GM12878 (cell line): ENCODE measurements around the gene MB. TPM values are rescaled to one million over a fixed set of nuclear protein-coding genes. Genes with fewer than 3 reads are reported as not detected.

ENCODE experiments used
- ATF7 ChIP-seq: fragments of 450-650 bp; IDR thresholded peaks from 2 replicates; pipeline ENCODE4 v1.6.1; 2016; ENCODE audit warnings: low read depth, mild to moderate bottlenecking
- BACH1 ChIP-seq: fragments of 450-650 bp; IDR thresholded peaks from 2 replicates; pipeline ENCODE4 v1.6.1; 2017; ENCODE audit warnings: mild to moderate bottlenecking, borderline replicate concordance
- BCL11A ChIP-seq: IDR thresholded peaks from 2 replicates; pipeline ENCODE4 v1.6.1; 2011; ENCODE audit warnings: low read depth, low read length
- BHLHE40 ChIP-seq, 2 experiments: fragments of 450-650 bp in 1 of 2; IDR thresholded peaks; 2 replicates each; pipeline ENCODE4 v1.6.1; 2011 to 2017; ENCODE audit warnings: low read depth in 2 of 2, borderline replicate concordance in 1 of 2, improper control_type of control experiment in 1 of 2, low read length in 1 of 2, mild to moderate bottlenecking in 1 of 2
- CBFB ChIP-seq: IDR thresholded peaks from 2 replicates; pipeline ENCODE4 v1.6.1; 2016; ENCODE audit warnings: antibody characterized with exemption, low read depth
- CEBPB ChIP-seq, 2 experiments: fragments of 150-350 bp in 1 of 2; IDR thresholded peaks; 2 replicates each; pipeline ENCODE4 v1.6.1; 2012 to 2014; ENCODE audit warnings: low read depth in 2 of 2, low read length in 2 of 2, borderline replicate concordance in 1 of 2, inconsistent platforms in 1 of 2
- EED ChIP-seq: sonication (generic); IDR thresholded peaks from 2 replicates; pipeline ENCODE4 v1.6.1; 2016; ENCODE audit warnings: antibody characterized with exemption, low read depth
- ETV6 ChIP-seq, 2 experiments: fragments of 450-650 bp in 1 of 2; IDR thresholded peaks in 1 of 2; conservative IDR thresholded peaks in 1 of 2; 2 replicates each; pipeline ENCODE4 v1.6.1; 2014; ENCODE audit warnings: antibody characterized with exemption in 1 of 2, borderline replicate concordance in 1 of 2, low read depth in 1 of 2, mild to moderate bottlenecking in 1 of 2, moderate library complexity in 1 of 2
- FOXM1 ChIP-seq: IDR thresholded peaks from 2 replicates; pipeline ENCODE4 v1.6.1; 2012; ENCODE audit warnings: low read depth, mild to moderate bottlenecking, inconsistent platforms, low read length, moderate library complexity
- IKZF1 ChIP-seq: fragments of 450-650 bp; conservative IDR thresholded peaks from 2 replicates; pipeline ENCODE4 v1.6.1; 2017; ENCODE audit warnings: antibody characterized with exemption, mild to moderate bottlenecking
- IKZF2 ChIP-seq, 2 experiments: fragments of 450-650 bp; IDR thresholded peaks; 2 replicates each; pipeline ENCODE4 v1.6.1; 2017; ENCODE audit warnings: mild to moderate bottlenecking in 2 of 2, moderate library complexity in 2 of 2
- IRF4 ChIP-seq: IDR thresholded peaks from 2 replicates; pipeline ENCODE4 v1.6.1; 2011; ENCODE audit warnings: low read depth, low read length
- MAX ChIP-seq: IDR thresholded peaks from 2 replicates; pipeline ENCODE4 v1.6.1; 2012; ENCODE audit warnings: low read depth, low read length, improper control_type of control experiment
- MXI1 ChIP-seq: fragments of 150-350 bp; IDR thresholded peaks from 2 replicates; pipeline ENCODE4 v1.6.1; 2011; ENCODE audit warnings: low read depth, mild to moderate bottlenecking, inconsistent platforms, low read length, improper control_type of control experiment
- POLR2AphosphoS5 ChIP-seq: IDR thresholded peaks from 2 replicates; pipeline ENCODE4 v1.6.1; 2011; ENCODE audit warnings: mild to moderate bottlenecking, low read length, inconsistent platforms
- RAD21 ChIP-seq: IDR thresholded peaks from 2 replicates; pipeline ENCODE4 v1.6.1; 2011; ENCODE audit warnings: mild to moderate bottlenecking, low read depth, low read length, moderate library complexity; ENCODE audit not compliant: insufficient read depth
- RB1 ChIP-seq: fragments of 450-650 bp; formaldehyde crosslinking; IDR thresholded peaks from 2 replicates; pipeline ENCODE4 v1.6.1; 2017; ENCODE audit warnings: mild to moderate bottlenecking, borderline replicate concordance
- RELA ChIP-seq: fragments of 450-650 bp; IDR thresholded peaks from 2 replicates; pipeline ENCODE4 v1.8.0; 2014; ENCODE audit warnings: borderline replicate concordance; ENCODE audit not compliant: partially characterized antibody
- RFX5 ChIP-seq: IDR thresholded peaks from 2 replicates; pipeline ENCODE4 v1.6.1; 2011; ENCODE audit warnings: low read depth, low read length, improper control_type of control experiment
- RUNX3 ChIP-seq: IDR thresholded peaks from 2 replicates; pipeline ENCODE4 v1.6.1; 2012; ENCODE audit warnings: low read length, inconsistent platforms
- SIX5 ChIP-seq: IDR thresholded peaks from 2 replicates; pipeline ENCODE4 v1.6.1; 2011; ENCODE audit warnings: mild to moderate bottlenecking, low read depth, low read length, moderate library complexity; ENCODE audit not compliant: severe bottlenecking
- SMAD5 ChIP-seq: IDR thresholded peaks from 2 replicates; pipeline ENCODE4 v1.6.1; 2016; ENCODE audit warnings: antibody characterized with exemption, low read depth
- SREBF2 ChIP-seq: IDR thresholded peaks from 2 replicates; pipeline ENCODE4 v1.6.1; 2012; ENCODE audit warnings: mild to moderate bottlenecking, low read length
- SUZ12 ChIP-seq: fragments of 200-600 bp; sonication (generic); IDR thresholded peaks from one replicate; pipeline ENCODE4 v1.6.1; 2018; ENCODE audit warnings: antibody characterized with exemption, mild to moderate bottlenecking; ENCODE audit not compliant: unreplicated experiment
- TARDBP ChIP-seq: IDR thresholded peaks from 2 replicates; pipeline ENCODE4 v1.6.1; 2016; ENCODE audit warnings: borderline replicate concordance
- ZNF384 ChIP-seq: IDR thresholded peaks from 2 replicates; pipeline ENCODE4 v1.6.1; 2012; ENCODE audit warnings: low read depth, mild to moderate bottlenecking, low read length, improper control_type of control experiment, borderline replicate concordance
- polyA plus RNA-seq, 11 experiments: library from polyadenylated mRNA; depleted of rRNA in 4 of 11; unstranded in 6 of 11; stranded (reverse) in 5 of 11; fragments of >200 nt; fragmentation: Nextera tagmentation in 4 of 11; fragmentation: Illumina TruSeq in 1 of 11; extraction: Ambion mirVana in 4 of 11; extraction: Trizol in 1 of 11; gene quantifications; 1 replicate in 1 of 11; 2 replicates in 10 of 11; pipeline versions ENCODE4 v1.2.1 to v1.2.3, GENCODE V29; 2011 to 2016; ENCODE audit warnings: inconsistent platforms in 2 of 11, missing spikeins in 2 of 11, low read depth in 1 of 11
- total RNA-seq, 4 experiments: library from RNA; depleted of rRNA in 3 of 4; stranded (reverse); fragments of >200 nt in 3 of 4; fragmentation: Illumina TruSeq in 1 of 4; extraction: Trizol in 1 of 4; gene quantifications; 2 replicates each; pipeline versions ENCODE4 v1.2.1 to v1.2.3, GENCODE V29; 2013 to 2021
- TF ChIP-seq, protein P1 (sequence below): fragments of 150-350 bp; IDR thresholded peaks from 2 replicates; pipeline ENCODE4 v1.6.1; 2014; ENCODE audit warnings: mild to moderate bottlenecking, low read depth, low read length
- TF ChIP-seq, protein P2 (sequence below): fragments of 450-650 bp; conservative IDR thresholded peaks from 2 replicates; pipeline ENCODE4 v1.6.1; 2017; ENCODE audit warnings: mild to moderate bottlenecking, moderate library complexity

MB gene
- total and polyA plus RNA-seq, 10 of the 15 experiments (the other 5 are each of a cell fraction or from before 2014, with no cell fraction given) = 0.09 to 0.41 (median 0.23) TPM; not detected in 3

DNA sequence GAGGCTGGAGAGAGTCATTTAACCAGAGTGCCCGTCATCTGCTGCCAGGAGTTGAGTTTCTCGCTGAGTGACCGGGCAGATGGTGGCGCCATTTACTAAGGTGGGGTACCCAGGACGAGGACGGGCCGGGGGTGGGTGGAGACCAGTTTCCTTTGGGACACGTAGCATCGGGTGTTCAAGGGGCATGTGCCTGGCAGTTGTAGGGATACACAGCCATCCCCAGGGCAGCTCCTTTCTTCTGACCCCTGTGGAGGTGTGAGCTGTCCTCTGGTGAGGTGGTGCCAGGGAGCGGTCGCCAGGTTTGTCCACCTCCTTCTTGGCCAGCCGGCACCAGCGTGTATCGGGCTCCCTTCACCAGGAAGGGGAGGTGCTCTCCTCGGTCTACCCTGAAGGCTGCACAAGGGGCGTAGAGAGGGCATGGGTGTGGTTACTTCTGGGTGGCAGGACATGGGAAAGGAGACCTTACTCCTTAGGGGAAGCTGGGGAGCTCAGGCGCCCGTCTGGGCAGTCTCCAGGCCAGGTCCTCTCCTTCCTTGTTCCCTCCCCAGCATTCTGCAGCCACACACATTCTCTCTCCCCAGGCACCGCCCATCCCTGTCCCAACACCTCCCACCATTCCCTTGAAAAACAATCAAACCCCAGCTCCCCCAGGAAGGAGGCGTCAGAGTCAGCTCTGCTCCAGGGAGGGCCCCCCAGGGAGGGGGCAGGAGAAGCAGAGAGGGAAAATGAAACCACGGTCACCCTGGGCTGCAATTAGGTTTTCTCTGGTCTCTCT lies 10.3 kb upstream of the MB start (continued):
- TF ChIP-seq CEBPB (IDR thresholded peaks at IDR 0.05; ENCODE audit: borderline replicate concordance in 1 of 2, low read depth in 2 of 2, low read length in 2 of 2) (no peak), MXI1 (no peak), IKZF2 (IDR thresholded peaks at IDR 0.05) (peak in 1 of 2 experiments; percentile 66; a peak in 2 of 4 replicates), RAD21 (peak; percentile 92), IRF4 (no peak), RB1 (0 out of 2 replicates have a peak, but pooled peaks have one; percentile 29), SIX5 (no peak), CBFB (no peak), ETV6 (conservative IDR thresholded peaks at IDR 0.05 in 1 of 2, IDR thresholded peaks at IDR 0.05 in 1 of 2; ENCODE audit: borderline replicate concordance in 1 of 2, low read depth in 1 of 2) (no peak), BACH1 (no peak), IKZF1 (peak; percentile 68), ZNF384 (no peak), RFX5 (peak; percentile 70), SMAD5 (no peak), FOXM1 (no peak), MAX (no peak), TARDBP (no peak), BCL11A (no peak), ATF7 (no peak), EED (peak; percentile 56; the same call in 1 of the 2 replicates), POLR2AphosphoS5 (no peak), SUZ12 (no peak), BHLHE40 (IDR thresholded peaks at IDR 0.05; ENCODE audit: borderline replicate concordance in 1 of 2, low read depth in 2 of 2, low read length in 1 of 2) (peak in 1 of 2 experiments; percentile 13; a peak in 1 of 4 replicates), SREBF2 (no peak), RUNX3 (0 out of 2 replicates have a peak, but pooled peaks have one; percentile 6), RELA (peak; percentile 9)
- TF ChIP-seq, protein P1, sequence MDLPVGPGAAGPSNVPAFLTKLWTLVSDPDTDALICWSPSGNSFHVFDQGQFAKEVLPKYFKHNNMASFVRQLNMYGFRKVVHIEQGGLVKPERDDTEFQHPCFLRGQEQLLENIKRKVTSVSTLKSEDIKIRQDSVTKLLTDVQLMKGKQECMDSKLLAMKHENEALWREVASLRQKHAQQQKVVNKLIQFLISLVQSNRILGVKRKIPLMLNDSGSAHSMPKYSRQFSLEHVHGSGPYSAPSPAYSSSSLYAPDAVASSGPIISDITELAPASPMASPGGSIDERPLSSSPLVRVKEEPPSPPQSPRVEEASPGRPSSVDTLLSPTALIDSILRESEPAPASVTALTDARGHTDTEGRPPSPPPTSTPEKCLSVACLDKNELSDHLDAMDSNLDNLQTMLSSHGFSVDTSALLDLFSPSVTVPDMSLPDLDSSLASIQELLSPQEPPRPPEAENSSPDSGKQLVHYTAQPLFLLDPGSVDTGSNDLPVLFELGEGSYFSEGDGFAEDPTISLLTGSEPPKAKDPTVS = no peak
- TF ChIP-seq, protein P2, sequence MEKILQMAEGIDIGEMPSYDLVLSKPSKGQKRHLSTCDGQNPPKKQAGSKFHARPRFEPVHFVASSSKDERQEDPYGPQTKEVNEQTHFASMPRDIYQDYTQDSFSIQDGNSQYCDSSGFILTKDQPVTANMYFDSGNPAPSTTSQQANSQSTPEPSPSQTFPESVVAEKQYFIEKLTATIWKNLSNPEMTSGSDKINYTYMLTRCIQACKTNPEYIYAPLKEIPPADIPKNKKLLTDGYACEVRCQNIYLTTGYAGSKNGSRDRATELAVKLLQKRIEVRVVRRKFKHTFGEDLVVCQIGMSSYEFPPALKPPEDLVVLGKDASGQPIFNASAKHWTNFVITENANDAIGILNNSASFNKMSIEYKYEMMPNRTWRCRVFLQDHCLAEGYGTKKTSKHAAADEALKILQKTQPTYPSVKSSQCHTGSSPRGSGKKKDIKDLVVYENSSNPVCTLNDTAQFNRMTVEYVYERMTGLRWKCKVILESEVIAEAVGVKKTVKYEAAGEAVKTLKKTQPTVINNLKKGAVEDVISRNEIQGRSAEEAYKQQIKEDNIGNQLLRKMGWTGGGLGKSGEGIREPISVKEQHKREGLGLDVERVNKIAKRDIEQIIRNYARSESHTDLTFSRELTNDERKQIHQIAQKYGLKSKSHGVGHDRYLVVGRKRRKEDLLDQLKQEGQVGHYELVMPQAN = no peak
